SW 1271 (cell line): ENCODE measurements around the gene SLC12A8.
A peak's percentile ranks its signal among the peaks of the same experiment; 100 is the strongest.

Source experiments
- DNase-seq, 2 experiments: peaks; one replicate each; lab custom pipeline; 2025; lab: John Stamatoyannopoulos, UW

The SLC12A8 gene

GRCh38 chr3:125073390-125073905 lies 139.1 kb downstream of the SLC12A8 start:
- DNase-seq: no peak

GRCh38 chr3:125072749-125073389 lies 139.7 kb downstream of the SLC12A8 start:
- DNase-seq: no peak

GRCh38 chr3:125072301-125072700 lies 140.2 kb downstream of the SLC12A8 start:
- no peak for DNase-seq

GRCh38 chr3:125069968-125070745 lies 142.4 kb downstream of the SLC12A8 start:
- no peak for DNase-seq

DNA sequence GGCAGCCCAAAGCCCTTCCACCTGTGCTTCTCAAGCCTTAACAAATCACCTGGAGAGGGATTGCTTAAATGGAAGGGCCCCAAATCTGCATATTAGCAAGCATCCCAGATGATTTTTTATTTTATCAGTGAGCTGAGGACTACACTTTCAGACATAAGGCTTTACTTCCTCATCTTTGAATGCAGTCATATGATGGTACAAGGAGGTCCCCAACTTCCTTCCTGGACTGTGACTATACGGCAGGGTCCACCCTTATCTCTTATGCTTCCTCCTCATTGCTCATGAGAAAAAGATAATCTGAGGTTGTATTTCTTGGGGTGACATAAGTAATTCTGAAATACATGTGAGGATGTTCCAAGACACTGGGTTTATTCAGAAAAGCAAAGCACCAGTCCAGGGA lies 143.1 kb downstream of the SLC12A8 start:
- no peak for DNase-seq

DNA sequence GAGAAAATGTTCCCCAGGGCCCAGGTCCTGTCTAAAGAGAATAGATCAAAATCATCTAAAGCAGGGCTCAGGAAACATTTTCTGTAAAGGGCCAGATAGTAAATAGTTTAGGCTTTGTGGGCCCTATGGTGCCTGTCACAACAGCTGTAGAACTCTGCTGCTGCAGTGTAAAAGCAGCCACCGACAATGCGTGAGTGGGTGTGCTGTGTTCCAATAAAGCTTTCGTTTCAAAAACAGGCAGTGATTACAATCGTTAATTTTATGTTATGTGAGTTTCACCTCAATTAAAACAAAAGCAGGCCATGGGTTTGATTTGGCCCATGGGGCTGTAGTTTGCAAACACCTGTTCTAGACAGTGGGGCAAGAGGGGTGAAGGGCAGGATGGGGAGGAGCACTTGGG lies 144.3 kb downstream of the SLC12A8 start:
- DNase-seq: no peak

DNA sequence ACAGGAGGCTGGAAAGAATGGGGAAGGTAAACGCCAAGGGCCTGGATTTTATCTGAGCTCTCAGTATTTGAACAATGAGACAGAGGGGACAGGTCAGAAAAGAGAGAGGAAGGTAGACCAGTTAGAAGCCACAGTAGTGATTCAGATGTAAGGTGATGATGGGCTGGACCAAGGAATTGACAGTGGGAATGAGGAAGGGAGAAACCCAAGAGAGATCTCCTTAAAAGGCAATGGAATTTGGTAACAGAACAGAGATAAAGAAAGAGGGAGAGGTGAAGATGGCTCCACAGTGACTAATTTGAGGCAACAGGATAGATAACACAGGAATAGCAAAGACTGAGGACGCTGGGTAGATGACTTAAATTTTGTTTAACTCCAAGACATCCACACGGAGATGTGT lies 145.3 kb downstream of the SLC12A8 start:
- DNase-seq: no peak

DNA sequence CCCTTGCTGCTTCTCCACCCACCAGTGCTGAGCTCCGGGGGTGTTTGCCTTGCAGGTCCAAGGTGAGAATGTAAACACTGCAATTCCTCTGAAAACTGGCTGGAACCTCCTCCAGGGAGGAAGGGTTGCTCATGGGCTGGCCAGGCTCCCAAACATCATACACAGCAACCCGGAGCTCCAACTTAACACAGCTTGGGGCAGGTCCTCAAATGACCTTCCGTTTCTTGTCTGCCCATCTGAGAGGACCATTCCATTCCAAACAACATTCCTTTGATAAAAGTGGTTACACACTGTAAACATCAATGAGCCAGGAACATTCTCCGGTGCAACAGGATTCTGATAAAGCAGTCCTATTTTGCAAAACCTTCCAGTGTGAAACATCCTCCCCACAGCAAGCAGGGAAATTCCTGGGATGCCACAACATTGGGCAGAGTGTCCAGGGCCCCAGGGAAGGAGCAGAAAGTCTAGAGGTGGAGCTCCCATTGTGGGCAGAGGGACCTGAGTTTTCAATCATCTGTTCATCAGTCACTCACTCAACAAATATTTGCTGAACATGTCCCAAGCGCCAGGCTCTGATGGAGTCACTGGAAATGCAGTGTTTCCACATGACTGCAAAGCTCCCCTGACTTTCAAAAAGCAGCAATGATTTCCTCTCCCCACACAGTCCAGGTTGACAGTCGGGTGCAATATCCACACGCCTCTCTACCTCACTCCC lies 149.5 kb downstream of the SLC12A8 start:
- DNase-seq: peak; percentile 72 to 89

- no peak for DNase-seq
Measured at GRCh38 chr3:125061646-125062045, 150.9 kb downstream of the SLC12A8 start.

- DNase-seq: no peak
Measured at GRCh38 chr3:125061170-125061569, 151.4 kb downstream of the SLC12A8 start.

GRCh38 chr3:125059488-125060245 lies 152.9 kb downstream of the SLC12A8 start:
- peak in 1 of 2 experiments; percentile 6 for DNase-seq

DNA sequence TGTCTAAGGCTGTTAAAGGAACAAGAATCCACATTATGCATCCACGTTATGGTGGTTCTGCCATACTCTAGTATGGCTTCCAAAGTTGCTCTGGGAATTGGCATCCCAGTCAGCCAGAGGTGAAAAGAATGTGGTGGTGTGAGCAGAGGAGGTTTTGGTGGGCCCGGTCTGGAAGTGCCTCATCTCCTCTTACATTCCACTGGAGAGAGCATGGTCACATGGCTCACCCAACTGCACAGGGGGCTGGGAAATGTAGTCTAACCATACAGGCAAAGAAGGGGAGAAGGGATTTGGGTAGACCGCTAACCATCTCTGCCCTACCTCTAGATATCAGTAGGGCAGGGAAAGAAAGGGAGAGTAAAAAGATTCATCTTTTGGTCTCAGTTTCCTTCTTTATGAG lies 153.6 kb downstream of the SLC12A8 start:
- no peak for DNase-seq

GRCh38 chr3:125058529-125058928 lies 154.0 kb downstream of the SLC12A8 start:
- DNase-seq: no peak

- peak; percentile 25 to 63 for DNase-seq
Measured at GRCh38 chr3:125057186-125057850, 155.2 kb downstream of the SLC12A8 start.

GRCh38 chr3:125055913-125056745 lies 156.4 kb downstream of the SLC12A8 start, which contains the start of gene HEG1:
Gene HEG1, minus strand, starts transcription at chr3:125055997. Its CDS starts 107 bp downstream, at chr3:125055890.
- peak in 1 of 2 experiments; percentile 71 for DNase-seq

DNA sequence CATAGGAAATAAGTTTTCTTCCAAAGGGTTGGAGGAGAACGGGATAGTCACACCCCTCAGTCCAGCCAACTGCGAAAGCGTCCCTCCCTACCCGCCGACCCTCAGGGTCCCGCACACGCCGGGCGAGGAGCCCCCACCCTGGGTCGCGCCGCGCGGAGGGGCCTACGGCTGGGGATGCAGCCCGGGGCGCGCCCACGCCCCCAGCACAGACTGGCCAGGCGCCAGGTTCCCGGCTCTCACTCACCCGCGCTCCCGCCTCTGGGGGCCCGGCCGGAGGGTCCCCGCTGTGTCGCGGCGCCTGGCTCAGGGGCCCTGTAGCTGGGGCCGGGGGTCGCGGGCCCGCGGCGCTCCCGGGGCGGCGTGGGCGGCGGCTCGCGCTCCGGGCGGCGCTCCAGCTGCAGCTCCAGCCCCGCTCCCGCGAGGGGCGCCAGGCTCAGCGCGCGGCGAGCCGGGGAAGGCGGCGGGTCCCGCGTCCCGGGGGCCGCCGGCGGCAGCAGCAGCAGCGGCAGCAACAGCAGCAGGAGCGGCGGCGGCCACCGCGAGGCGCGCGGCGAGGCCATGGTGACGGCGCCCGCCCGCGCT lies 157.1 kb downstream of the SLC12A8 start:
- DNase-seq: no peak

GRCh38 chr3:125054449-125055329 lies 157.9 kb downstream of the SLC12A8 start:
- peak; percentile 36 to 89 for DNase-seq

DNA sequence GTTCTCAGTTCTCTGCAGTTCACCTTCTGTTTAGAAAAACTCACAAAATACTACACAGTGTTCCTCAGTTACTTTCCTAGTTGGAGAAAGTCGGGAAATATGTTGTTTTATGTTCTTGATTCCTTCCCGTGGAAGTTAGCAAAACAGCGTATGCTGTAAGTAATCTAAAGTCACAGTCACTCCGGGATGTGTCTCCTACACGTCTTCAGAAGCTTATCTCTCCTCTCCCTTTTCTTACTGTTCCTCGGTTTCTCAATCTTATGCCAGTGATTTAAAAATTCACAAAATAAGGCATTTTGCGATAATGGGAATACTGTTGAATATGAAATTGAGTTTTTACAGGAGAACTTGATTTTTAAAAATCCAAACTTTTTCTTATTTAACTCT lies 158.5 kb downstream of the SLC12A8 start:
- peak in 1 of 2 experiments; percentile 50 for DNase-seq

- no peak for DNase-seq
Measured at GRCh38 chr3:125053304-125053699, 159.2 kb downstream of the SLC12A8 start.
